Sigmoid colon (tissue), 4 donors: ENCODE measurements around the gene GZMB.

Experiments
- POLR2A ChIP-seq, 2 donors: fragments of 450-650 bp; IDR thresholded peaks; one replicate each; pipeline ENCODE4 v1.6.1; 2016; ENCODE audit warnings: antibody characterized with exemption in 2 of 2, mild to moderate bottlenecking in 2 of 2, moderate library complexity in 2 of 2
- POLR2AphosphoS5 ChIP-seq, 4 donors: sonication (generic); formaldehyde crosslinking; IDR thresholded peaks; one replicate each; pipeline ENCODE4 v1.6.1; 2017; ENCODE audit warnings: antibody characterized with exemption in 4 of 4
- TF ChIP-seq, protein P1 (sequence below), 4 experiments: fragments of 450-650 bp in 3 of 4; fragments of 200-600 bp in 1 of 4; IDR thresholded peaks; one replicate each; pipeline ENCODE4 v1.5.1; 2016 to 2019; ENCODE audit warnings: antibody characterized with exemption in 4 of 4, mild to moderate bottlenecking in 3 of 4, moderate library complexity in 2 of 4

DNA sequence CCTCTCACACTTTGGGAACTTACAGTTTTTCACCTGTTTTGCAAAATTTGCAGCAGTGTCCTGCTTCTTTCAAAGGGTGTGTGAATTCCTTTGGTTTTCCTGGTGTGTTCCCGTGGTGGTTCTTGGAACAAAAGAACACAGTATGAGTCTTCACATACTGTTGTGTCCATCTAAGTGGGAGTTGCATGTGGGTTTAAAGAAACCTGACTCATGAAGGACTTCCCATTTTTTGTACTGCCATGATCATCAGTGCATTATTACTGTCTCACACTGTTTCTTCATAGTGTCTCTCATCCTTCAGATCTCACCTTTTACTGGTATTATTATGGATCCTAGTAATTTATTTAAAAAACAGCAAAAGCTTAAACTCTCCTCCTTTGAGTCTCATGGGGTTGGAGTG lies 20.7 kb downstream of the GZMB start:
- TF ChIP-seq POLR2A (IDR thresholded peaks at IDR 0.05) (no peak), POLR2AphosphoS5 (IDR thresholded peaks at IDR 0.05) (no peak)
- TF ChIP-seq, protein P1, sequence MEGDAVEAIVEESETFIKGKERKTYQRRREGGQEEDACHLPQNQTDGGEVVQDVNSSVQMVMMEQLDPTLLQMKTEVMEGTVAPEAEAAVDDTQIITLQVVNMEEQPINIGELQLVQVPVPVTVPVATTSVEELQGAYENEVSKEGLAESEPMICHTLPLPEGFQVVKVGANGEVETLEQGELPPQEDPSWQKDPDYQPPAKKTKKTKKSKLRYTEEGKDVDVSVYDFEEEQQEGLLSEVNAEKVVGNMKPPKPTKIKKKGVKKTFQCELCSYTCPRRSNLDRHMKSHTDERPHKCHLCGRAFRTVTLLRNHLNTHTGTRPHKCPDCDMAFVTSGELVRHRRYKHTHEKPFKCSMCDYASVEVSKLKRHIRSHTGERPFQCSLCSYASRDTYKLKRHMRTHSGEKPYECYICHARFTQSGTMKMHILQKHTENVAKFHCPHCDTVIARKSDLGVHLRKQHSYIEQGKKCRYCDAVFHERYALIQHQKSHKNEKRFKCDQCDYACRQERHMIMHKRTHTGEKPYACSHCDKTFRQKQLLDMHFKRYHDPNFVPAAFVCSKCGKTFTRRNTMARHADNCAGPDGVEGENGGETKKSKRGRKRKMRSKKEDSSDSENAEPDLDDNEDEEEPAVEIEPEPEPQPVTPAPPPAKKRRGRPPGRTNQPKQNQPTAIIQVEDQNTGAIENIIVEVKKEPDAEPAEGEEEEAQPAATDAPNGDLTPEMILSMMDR (IDR thresholded peaks at IDR 0.05) = no peak
